ENCODE data around the gene KIF26A.

- no peak for TF ChIP-seq POLR2A (IDR thresholded peaks at IDR 0.05)
- no peak for TF ChIP-seq CTCF (IDR thresholded peaks at IDR 0.05)
Observed at GRCh38 chr14:104094056-104094708, 44.2 kb upstream of the KIF26A start.
